Measurements from ENCODE around the gene IFI6. TPM values are rescaled to one million over a fixed set of nuclear protein-coding genes. Genes with fewer than 3 reads are reported as not detected.
"Not testable (repeated sequence)": the region's sequence is repeated elsewhere in the genome, so short reads cannot be mapped to it uniquely, and the experiment has no call there.

The IFI6 gene
- 19.2 and 21.4 TPM in 2 replicates for total RNA-seq

- DNase-seq (ENCODE audit: low read depth in 2 of 2): peak; percentile 96 to 97
Measured at GRCh38 chr1:27671964-27672749, at the start of gene IFI6. Gene IFI6 (minus strand): TSS chr1:27672192. CDS start chr1:27669314, 2,878 bp downstream.

- peak; percentile 9 to 14 for DNase-seq (ENCODE audit: low read depth in 2 of 2)
Measured at GRCh38 chr1:27719286-27720251, 47.6 kb upstream of the IFI6 start.

- DNase-seq (ENCODE audit: low read depth in 2 of 2): no peak
Measured at GRCh38 chr1:27716262-27716895, 44.4 kb upstream of the IFI6 start.

DNA sequence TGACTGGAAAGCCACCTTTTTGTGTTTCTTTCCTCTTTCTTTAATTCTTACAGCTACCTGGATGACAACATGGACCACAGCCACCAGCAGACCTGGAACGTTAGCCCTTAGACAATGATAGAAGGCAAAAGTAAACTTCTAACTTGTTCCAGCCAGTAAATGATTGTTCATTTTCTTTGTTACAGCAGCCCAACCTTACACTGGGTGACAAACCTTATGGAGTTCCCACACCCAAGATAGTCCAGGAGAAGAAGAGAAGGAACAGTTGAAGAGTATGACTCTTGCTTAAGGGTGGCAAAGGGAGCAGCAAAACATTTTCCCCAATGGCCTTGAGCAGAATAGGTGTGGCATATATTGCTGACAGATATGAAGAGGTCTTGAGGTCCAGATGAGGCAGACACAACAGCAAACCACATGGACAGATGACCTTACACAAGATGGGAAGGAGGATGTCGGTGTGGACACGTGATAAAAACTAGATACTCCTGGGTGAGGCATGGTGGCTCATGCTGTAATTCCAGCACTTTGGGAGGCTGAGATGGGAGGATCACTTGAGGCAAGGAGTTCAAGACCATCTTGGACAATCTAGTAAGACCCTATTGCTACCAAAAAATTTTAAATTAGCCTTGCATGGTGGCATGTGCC lies 42.0 kb upstream of the IFI6 start:
- DNase-seq (ENCODE audit: low read depth in 2 of 2): no peak

- DNase-seq (ENCODE audit: low read depth in 2 of 2): no peak
Measured at GRCh38 chr1:27713139-27713725, 41.2 kb upstream of the IFI6 start.

DNA sequence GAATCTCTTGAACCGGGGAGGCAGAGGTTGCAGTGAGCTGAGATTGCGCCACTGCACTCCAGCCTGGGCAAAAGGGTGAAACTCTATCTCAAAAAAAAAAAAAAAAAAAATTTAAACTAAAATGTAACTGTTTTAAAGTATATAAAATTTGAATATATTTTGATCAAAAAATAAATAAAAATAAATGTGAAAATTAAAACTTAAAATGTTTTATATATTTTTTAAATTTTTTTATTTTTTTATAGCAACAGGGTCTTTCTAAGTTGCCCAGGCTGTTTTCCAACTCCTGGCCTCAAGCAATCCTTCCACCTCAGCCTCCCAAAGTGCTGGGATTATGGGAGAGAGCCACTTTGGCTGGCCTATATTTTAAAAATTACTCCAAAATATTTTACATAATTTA lies 38.6 kb upstream of the IFI6 start:
- DNase-seq (ENCODE audit: low read depth in 2 of 2): no peak

DNA sequence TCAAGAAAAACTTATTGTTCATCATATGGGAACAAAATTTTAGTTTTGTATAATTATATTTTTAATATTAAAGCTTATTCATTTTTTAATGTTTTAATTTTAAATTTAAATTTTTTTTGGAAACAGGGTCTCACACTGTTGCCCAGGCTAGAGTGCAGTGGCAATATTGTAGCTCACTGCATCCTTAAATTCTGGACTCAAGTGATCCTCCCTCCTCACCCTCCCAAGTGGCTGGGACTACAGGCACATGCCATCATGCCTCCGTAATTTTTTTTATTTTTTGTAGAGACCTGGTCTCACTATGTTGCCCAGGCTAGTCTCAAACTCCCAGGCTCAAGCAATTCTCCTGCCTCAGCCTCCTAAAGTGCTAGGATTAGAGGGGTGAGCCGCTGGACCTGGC lies 33.6 kb upstream of the IFI6 start:
- no peak for DNase-seq (ENCODE audit: low read depth in 2 of 2)

GRCh38 chr1:27704958-27705357 lies 33.0 kb upstream of the IFI6 start:
- no peak for DNase-seq (ENCODE audit: low read depth in 2 of 2)

DNA sequence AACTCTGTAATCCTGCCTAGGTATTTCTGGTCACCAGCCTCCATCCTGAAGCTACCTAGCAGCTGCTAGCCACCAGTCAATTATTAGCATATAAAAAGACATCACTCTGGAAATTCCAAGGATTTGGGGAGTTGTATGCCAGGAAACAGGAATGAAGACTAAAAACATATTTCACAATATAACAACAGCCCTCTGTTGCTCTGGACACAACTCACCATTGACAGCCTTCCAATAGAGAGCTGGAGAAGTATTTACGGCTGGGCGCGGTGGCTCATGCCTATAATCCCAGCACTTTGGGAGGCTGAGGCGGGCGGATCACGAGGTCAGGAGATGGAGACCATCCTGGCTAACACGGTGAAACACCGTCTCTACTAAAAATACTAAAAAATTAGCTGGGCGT lies 24.8 kb upstream of the IFI6 start:
- not testable (repeated sequence) for DNase-seq (ENCODE audit: low read depth in 2 of 2)

DNA sequence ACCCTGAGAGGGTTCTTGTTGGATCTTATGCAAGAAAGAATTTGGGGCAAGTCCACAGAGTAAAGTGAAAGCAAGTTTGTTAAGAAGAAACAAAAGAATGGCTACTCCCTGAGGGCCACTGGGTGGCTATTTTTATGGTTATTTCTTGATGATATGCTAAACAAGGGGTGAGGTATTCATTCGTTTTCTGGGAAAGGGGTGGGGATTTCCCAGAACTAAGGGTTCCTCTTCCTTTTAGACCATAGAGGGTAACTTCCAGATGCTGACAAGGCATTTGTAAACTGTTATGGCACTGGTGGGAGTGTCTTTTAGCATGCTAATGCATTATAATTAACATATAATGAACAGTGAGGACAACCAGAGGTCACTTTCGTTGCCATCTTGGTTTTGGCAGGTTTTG lies 18.2 kb upstream of the IFI6 start:
- DNase-seq (ENCODE audit: low read depth in 2 of 2): no peak

DNA sequence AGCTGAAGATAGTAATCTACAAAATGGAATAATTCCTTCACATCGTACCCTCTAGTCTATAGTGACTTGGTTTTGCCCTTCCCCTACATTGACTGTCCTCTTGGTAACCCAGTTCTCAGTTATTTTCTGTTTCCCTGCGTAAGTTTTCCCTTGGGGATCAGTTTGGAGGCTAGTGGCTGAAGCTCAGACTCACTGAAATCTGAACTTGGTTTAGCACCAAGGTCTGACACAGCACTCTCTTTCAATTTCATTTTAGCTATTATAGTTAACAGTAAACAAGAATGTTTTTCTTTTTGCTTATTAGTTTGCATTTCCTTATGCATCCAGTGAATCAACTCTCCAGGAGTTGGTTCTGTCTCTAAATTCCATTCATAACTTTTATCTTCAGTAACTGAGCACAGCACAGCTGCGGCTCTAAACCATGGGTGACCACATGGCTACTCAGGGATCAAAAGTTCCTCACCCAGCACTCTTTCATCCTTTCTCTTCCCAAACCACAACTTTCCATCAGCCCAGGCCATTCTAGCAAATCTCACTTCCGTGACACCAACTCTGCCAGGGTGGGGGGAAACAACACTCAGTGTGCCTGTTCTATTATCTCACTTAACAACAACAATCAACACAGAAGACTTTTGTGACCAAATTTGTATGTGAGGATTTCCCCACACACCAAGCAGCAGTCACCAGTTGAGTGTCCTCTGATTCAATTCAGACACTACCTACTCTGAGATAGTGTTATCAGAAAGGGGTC lies 17.6 kb upstream of the IFI6 start:
- no peak for DNase-seq (ENCODE audit: low read depth in 2 of 2)

GRCh38 chr1:27687906-27688305 lies 15.9 kb upstream of the IFI6 start:
- DNase-seq (ENCODE audit: low read depth in 2 of 2): no peak

DNA sequence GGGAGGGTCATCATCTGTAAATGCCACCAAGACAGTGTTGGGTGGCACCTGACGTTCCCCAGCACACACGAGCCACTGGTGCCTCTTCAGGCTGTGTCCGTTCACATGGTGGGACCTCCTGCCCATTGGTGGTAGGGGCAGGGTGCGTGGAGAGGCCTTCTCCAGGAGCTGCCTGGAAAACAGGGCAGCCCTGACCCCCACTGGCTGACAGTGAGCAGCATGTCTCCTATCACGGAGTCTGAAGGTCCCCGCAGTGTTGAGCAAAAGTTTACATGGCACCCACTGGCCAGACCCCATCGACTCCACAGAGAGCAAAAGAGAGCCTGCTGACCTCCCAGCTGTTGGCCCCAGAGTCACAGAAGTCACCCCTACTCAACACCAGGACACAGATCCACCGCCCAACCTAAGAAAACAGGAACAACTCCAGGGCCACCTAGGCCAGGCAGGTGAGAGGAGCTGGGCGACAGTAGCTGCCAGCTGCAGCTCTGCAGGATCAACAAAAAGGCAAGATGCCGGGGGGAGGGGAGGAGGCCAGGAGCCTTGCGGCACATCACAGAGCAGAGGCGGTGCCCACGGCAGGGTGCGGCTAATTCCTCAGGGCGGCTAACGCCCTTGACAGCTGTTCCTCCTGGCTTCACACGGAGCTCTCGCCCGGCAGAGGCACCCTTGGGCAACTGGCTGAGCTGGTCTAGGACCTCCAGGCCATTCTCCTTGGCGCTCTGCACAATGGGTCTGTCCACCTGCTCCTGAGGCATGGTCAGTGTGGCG lies 14.4 kb upstream of the IFI6 start:
- no peak for DNase-seq (ENCODE audit: low read depth in 2 of 2)

DNA sequence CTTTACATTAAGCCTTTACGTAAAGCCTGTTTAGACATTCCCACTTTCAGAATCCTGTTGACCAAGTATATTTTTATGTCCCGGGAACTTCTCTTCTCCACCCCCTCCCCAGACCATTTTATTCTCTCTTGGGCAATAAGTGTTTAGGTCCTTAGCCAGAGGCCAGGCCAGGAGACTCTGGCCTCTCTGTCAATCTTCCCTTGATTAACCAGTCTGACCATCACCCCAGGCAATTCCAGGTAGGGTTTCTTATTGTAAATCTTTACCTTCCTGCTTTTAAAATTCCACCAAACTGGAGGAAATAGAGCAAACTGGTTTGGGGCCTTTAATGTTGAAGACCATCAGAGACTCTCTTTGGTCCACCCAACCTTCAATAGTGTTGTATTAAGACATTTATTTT lies 12.2 kb upstream of the IFI6 start:
- no peak for DNase-seq (ENCODE audit: low read depth in 2 of 2)

- no peak for DNase-seq (ENCODE audit: low read depth in 2 of 2)
Measured at GRCh38 chr1:27682351-27682944, 10.5 kb upstream of the IFI6 start.

DNA sequence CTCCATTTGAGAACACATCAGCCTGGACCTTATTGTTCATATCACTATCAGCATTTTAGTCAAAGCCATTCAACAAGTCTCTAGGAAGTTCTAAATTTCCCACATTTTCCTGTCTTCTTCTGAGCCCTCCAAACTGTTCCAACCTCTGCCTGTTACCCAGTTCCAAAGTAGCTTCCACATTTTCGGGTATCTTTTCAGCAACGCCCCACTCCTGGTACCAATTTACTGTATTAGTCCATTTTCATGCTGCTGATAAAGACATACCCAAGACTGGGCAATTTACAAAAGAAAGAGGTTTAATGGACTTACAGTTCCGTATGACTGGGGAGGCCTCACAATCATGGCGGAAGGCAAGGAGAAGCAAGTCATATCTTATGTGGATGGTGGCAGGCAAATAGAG lies 9.6 kb upstream of the IFI6 start:
- not testable (repeated sequence) for DNase-seq (ENCODE audit: low read depth in 2 of 2)

DNA sequence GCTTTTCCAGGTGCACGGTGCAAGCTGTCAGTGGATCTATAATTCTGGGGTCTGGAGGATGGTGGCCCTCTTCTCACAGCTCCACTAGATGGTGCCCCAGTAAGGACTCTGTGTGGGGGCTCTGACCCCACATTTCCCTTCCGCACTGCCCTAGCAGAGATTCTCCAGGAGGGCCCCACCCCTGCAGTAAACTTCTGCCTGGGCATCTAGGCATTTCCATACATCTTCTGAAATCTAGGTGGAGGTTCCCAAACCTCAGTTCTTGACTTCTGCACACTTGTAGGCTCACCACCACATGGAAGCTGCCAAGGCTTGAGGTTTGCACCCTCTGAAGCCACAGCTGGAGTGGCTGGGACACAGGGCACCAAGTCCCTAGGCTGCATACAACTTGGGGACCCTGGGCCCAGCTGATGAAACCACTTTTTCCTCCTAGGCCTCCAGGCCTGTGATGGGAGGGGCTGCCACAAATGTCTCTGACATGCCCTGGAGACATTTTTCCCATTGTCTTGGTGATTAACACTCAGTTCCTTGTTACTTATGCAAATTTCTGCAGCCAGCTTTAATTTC lies 8.3 kb upstream of the IFI6 start:
- not testable (repeated sequence) for DNase-seq (ENCODE audit: low read depth in 2 of 2)

DNA sequence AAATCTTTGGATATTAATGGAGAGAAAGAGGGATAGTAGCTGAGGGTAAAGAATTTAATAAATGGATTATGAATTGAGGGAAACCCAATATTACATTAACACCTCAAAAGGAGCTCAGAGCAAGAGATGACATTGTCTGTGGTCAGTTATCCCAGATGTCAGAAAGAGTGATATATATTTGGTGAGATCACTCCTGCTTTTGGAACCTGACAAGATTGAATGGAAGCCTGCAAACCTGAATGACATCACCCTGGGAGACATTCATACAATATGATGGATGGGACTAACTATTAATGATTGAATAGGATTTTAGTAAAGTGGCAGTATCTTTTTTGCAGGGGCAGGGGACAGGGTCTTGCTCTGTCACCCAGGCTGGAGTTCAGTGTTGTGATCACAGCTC lies 6.8 kb upstream of the IFI6 start:
- DNase-seq (ENCODE audit: low read depth in 2 of 2): no peak

- DNase-seq (ENCODE audit: low read depth in 2 of 2): no peak
Measured at GRCh38 chr1:27676410-27676809, 4.4 kb upstream of the IFI6 start.
